Body of pancreas (tissue), 4 donors: ENCODE data around the gene CCT7. TPM values are rescaled to one million over a fixed set of nuclear protein-coding genes. Genes with fewer than 3 reads are reported as not detected.

Experiments used
- ATAC-seq: fragments of 150-250 bp; one replicate; pipeline ENCODE4 v1.9.1; 2016
- DNase-seq, 4 donors: peaks; one replicate each; pipeline ENCODE4 v3.0.0-alpha.2; 2019
- H3K27ac ChIP-seq, 4 donors: fragments of 200-600 bp; sonication (generic); 1 replicate in 3 of 4; 2 replicates in 1 of 4; pipeline versions ENCODE4 v1.5.1 to v1.6.1; 2016 to 2019; ENCODE audit warnings: mild to moderate bottlenecking in 1 of 4, mixed read lengths in 1 of 4, moderate library complexity in 1 of 4
- H3K27me3 ChIP-seq, 2 donors: fragments of 200-600 bp; sonication (generic); one replicate each; pipeline ENCODE4 v1.6.0; 2016; ENCODE audit warnings: mild to moderate bottlenecking in 1 of 2
- H3K36me3 ChIP-seq, 2 donors: fragments of 200-600 bp; sonication (generic); replicated peaks in 1 of 2; 2 replicates each; pipeline ENCODE4 v1.5.1; 2016; ENCODE audit warnings: low read depth in 2 of 2; ENCODE audit not compliant: insufficient read depth in 1 of 2
- H3K4me1 ChIP-seq: fragments of 200-600 bp; sonication (generic); one replicate; pipeline ENCODE4 v1.6.0; 2016
- H3K4me3 ChIP-seq, 2 donors: fragments of 200-600 bp; sonication (generic); 1 replicate in 1 of 2; 2 replicates in 1 of 2; pipeline ENCODE4 v1.5.1; 2016 to 2019
- H3K9me3 ChIP-seq, 3 donors: fragments of 200-600 bp; sonication (generic); 1 replicate in 2 of 3; 2 replicates in 1 of 3; pipeline ENCODE4 v1.5.1; 2016
- CTCF ChIP-seq, 7 experiments: fragments of 450-650 bp in 4 of 7; fragments of 200-600 bp in 3 of 7; sonication (generic) in 3 of 7; IDR thresholded peaks; one replicate each; pipeline ENCODE4 v1.5.1; 2016 to 2019; ENCODE audit warnings: antibody characterized with exemption in 7 of 7
- POLR2A ChIP-seq, 3 donors: fragments of 450-650 bp; IDR thresholded peaks; one replicate each; pipeline ENCODE4 v1.6.1; 2016; ENCODE audit warnings: antibody characterized with exemption in 3 of 3, mild to moderate bottlenecking in 2 of 3
- WGBS, 2 donors: methylation state at CpG; one replicate each; pipeline ENCODE4 v1.1.5; 2017; 5-methylcytosine and 5-hydroxymethylcytosine counted together
- intact Hi-C: fragments of 100-400 bp; cut with DNase I; formaldehyde crosslinking; loops from one replicate; pipeline ENCODE4 v1.15.1; 2023
- total RNA-seq, 2 donors: library from RNA; depleted of rRNA; stranded (reverse); fragments of >200 nt; gene quantifications; one replicate each; pipeline ENCODE4 v1.1.0, GENCODE V29; 2016

Gene CCT7
- total RNA-seq, 2 donors from 2014 or later = 88.7 to 92.3 TPM

- DNase-seq = no peak
- intact Hi-C loops = no loop called here
- Histone ChIP-seq H3K27me3 (no peaks in the 10 kb centered on the region), H3K4me1 (peaks cover 26% of the 10 kb centered on the region), H3K9me3 (no peaks in the 10 kb centered on the region), H3K4me3 (no peak overlapping the region), H3K27ac (no peak overlapping the region), H3K36me3 (no peaks in the 10 kb centered on the region)
- 70 to 72% methylated on average over 4 to 6 of the region's 6 CpGs for WGBS, 2 donors
- TF ChIP-seq CTCF (IDR thresholded peaks at IDR 0.05) (no peak), POLR2A (IDR thresholded peaks at IDR 0.05) (no peak)
- ATAC-seq = no peak
Observed at GRCh38 chr2:73210696-73211095, 23.4 kb upstream of the CCT7 start.

DNA sequence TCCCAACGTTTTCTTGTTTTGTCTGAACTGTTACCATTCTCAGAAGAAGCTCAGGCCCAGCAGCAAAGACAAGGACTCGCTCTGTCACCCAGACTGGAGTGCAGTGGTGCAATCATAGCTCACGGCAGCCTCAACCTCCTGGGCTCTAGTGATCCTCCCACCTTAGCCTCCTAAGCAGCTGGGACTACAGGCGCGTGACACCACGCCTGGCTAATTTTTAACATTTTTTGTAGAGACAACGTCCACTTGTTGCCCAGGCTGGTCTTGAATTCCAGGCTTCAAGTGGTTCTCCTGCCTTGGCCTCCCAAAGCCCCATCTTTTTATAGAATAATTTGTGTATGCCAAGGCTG, 22.0 kb upstream of the CCT7 start:
- no peaks in the 10 kb centered on the region for H3K36me3 ChIP-seq
- H3K9me3 ChIP-seq = no peaks in the 10 kb centered on the region
- ATAC-seq (no peak), DNase-seq (no peak)
- no peak overlapping the region for H3K27ac ChIP-seq
- TF ChIP-seq CTCF (IDR thresholded peaks at IDR 0.05) = no peak
- TF ChIP-seq POLR2A (IDR thresholded peaks at IDR 0.05) = no peak
- peaks cover 26% of the 10 kb centered on the region for H3K4me1 ChIP-seq
- 60 to 68% methylated on average over 6 to 7 of the region's 7 CpGs for WGBS, 2 donors
- intact Hi-C loops = no loop called here
- no peaks in the 10 kb centered on the region for H3K27me3 ChIP-seq
- H3K4me3 ChIP-seq = no peak overlapping the region

DNA sequence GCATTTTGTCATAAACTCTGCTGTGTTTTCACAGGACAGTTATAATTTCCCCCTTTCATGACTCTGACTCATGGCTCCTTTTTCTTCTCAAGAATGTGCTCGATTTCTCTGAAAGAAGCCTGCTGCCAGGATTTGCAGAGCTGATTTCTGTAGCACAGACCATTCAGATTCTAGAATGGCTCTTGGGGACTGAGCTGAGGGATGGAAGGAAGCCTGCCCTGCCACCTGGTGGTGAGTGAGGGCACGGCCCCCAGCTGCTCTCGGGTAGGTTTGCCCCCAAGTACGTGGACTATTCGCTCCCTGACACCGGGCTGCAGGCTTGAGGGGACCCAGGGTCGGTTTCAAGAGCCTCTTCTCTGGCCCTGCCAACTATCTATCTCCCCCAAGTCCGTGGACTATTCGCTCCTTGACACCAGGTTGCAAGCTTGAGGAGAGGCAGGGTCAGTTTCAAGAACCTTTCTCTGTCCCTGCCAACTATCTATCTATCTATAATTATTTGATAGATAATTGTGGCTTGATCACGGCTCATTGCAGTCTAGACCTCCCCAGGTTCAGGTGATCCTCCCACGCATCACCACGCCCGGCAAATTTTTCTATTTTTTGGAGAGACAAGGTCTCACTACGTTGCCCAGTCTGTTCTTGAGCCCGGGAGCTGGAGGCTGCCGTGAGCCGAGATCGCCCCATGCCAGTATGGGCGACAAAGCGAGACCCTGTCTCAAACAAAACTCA, 21.5 kb upstream of the CCT7 start:
- Histone ChIP-seq H3K4me3 (no peak overlapping the region), H3K9me3 (no peaks in the 10 kb centered on the region), H3K36me3 (no peaks in the 10 kb centered on the region), H3K4me1 (peaks cover 26% of the 10 kb centered on the region), H3K27ac (no peak overlapping the region), H3K27me3 (no peaks in the 10 kb centered on the region)
- TF ChIP-seq POLR2A (IDR thresholded peaks at IDR 0.05) (no peak), CTCF (IDR thresholded peaks at IDR 0.05) (peak; percentile 70 to 92 (median 82))
- ATAC-seq = peak; percentile 78
- peak; percentile 70 to 79 (median 74) for DNase-seq
- intact Hi-C loops = no loop called here
- WGBS, 2 donors = 46 to 55% methylated on average over 14 to 20 of the region's 20 CpGs

DNA sequence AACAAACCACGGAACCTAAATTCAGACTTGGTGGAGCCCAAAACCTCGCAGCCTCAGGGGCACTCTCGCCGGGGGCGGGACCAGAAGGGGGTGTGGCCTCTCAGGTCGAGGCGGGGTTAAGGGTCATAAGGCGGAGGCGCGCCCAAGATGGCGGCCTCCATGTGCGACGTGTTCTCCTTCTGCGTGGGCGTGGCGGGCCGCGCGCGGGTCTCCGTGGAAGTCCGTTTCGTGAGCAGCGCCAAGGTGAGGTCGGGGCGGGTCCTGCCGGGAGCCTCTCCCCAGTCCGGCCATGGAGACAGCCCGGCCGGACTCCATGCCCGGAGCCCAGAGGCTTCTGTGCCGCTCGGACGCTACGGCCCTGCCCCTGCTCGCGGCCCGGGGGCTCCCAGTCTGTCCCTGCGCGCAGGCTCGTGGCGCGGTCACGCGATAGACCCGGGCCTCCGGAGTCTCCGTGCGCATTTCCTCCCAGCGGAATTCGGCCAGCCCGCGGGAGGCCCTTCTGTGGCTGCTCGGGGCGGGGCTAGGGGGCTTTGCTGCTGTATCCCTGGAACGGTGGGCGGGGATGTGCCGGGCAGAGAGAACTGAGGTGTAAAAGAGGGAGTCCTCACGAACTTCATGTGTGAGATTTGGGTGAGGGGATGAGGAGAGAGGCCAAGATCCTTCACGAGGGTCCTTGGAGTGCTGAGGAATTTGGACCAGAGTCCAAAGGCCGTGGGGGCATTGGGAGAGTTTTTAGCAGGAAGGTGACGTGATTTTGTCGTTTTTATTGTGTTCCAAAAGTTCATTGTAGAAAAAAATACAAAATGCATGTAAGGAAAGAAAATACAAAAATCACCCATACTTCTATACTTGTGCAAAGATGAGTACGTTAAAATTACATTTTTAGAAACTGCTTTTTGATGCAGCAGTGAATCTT, 19.7 kb upstream of the CCT7 start, which contains the start of gene SMYD5:
TSS of gene SMYD5 (plus strand) at position 126 of the 916 bp plus-strand sequence. CDS start at position 148, 22 bp downstream.
- Histone ChIP-seq H3K27ac (peak within 1 kb of the TSS; percentile 16 to 59 (median 40)), H3K9me3 (no peaks in the 10 kb centered on the region), H3K27me3 (no peaks in the 10 kb centered on the region), H3K4me1 (peaks cover 26% of the 10 kb centered on the region), H3K36me3 (no peaks in the 10 kb centered on the region), H3K4me3 (peak within 1 kb of the TSS; percentile 60 to 83)
- WGBS, 2 donors = 1 to 2% methylated on average over 18 to 63 of the region's 64 CpGs
- intact Hi-C loops = no loop called here
- ATAC-seq (peak; percentile 91), DNase-seq (peak; percentile 81 to 88 (median 85))
- no peak for TF ChIP-seq CTCF (IDR thresholded peaks at IDR 0.05)
- peak; percentile 25 to 69 (median 68) for TF ChIP-seq POLR2A (IDR thresholded peaks at IDR 0.05)
